NB4 (cell line): ENCODE results near the gene IL17RB.

Experiments
- DNase-seq: peaks from one replicate; pipeline ENCODE4 v3.0.0; 2010; ENCODE audit warnings: low read depth
- H3K4me3 ChIP-seq: one replicate; pipeline ENCODE4 v1.5.1; 2011; ENCODE audit warnings: mild to moderate bottlenecking, low read depth, low read length, moderate library complexity
- MAX ChIP-seq: IDR thresholded peaks from 2 replicates; pipeline ENCODE4 v1.6.1; 2011; ENCODE audit warnings: low read depth, low read length
- MYC ChIP-seq: IDR thresholded peaks from 2 replicates; pipeline ENCODE4 v1.6.1; 2011; ENCODE audit warnings: low read depth, low read length
- POLR2A ChIP-seq: IDR thresholded peaks from 2 replicates; pipeline ENCODE4 v1.6.1; 2011; ENCODE audit warnings: mild to moderate bottlenecking; ENCODE audit not compliant: insufficient read length; ENCODE audit errors: extremely low read depth
- TF ChIP-seq, protein P1 (sequence below): IDR thresholded peaks from one replicate; pipeline ENCODE4 v1.5.1; 2012; ENCODE audit warnings: low read depth, low read length

Gene IL17RB

DNA sequence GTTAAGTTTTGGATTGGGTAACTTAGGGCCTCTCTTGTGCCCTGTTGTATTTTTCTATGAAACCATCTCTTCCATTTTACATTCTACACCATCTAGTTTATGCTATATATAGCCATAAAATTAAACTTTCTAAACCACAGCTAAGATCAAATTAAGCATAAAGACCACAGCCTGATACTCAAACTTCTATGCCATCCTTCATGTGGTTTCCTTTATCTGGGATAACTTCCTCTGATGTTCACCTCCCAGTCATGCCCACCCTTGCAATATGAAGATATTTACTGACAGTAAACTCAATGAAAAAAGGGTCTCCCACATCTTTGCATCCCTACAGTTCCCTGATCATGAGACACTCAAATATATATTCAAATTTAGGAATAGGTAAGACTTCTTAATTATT, 41.1 kb downstream of the IL17RB start:
- DNase-seq = no peak
- no peak overlapping the region for H3K4me3 ChIP-seq
- TF ChIP-seq MYC = no peak

DNA sequence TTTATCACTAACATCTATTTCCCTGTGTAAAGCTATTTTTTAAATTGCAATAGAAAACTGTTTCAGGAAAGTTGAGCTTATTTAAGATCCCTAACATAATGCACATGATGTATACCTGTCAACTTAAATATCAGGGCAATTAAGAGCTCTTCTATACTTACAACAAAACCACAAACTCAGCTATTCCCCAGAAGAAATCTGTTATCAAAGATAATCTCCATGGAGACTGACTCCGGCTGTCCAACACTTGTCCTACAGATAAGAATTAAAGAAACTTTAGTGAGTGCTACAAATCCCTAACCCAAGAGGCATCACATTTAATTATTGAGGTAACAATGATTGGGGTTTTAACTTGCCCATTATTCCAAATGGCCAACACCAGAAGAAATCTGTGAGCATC, 41.9 kb downstream of the IL17RB start:
- DNase-seq = no peak
- TF ChIP-seq POLR2A (no peak), MYC (no peak), MAX (no peak)
- TF ChIP-seq, protein P1, sequence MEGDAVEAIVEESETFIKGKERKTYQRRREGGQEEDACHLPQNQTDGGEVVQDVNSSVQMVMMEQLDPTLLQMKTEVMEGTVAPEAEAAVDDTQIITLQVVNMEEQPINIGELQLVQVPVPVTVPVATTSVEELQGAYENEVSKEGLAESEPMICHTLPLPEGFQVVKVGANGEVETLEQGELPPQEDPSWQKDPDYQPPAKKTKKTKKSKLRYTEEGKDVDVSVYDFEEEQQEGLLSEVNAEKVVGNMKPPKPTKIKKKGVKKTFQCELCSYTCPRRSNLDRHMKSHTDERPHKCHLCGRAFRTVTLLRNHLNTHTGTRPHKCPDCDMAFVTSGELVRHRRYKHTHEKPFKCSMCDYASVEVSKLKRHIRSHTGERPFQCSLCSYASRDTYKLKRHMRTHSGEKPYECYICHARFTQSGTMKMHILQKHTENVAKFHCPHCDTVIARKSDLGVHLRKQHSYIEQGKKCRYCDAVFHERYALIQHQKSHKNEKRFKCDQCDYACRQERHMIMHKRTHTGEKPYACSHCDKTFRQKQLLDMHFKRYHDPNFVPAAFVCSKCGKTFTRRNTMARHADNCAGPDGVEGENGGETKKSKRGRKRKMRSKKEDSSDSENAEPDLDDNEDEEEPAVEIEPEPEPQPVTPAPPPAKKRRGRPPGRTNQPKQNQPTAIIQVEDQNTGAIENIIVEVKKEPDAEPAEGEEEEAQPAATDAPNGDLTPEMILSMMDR = no peak
- no peak overlapping the region for H3K4me3 ChIP-seq

GRCh38 chr3:53890726-53891475, 44.5 kb downstream of the IL17RB start:
- TF ChIP-seq MYC (no peak), POLR2A (no peak), MAX (no peak)
- TF ChIP-seq, protein P1 = no peak
- H3K4me3 ChIP-seq = peak overlapping the region; percentile 91
- DNase-seq = peak; percentile 34

DNA sequence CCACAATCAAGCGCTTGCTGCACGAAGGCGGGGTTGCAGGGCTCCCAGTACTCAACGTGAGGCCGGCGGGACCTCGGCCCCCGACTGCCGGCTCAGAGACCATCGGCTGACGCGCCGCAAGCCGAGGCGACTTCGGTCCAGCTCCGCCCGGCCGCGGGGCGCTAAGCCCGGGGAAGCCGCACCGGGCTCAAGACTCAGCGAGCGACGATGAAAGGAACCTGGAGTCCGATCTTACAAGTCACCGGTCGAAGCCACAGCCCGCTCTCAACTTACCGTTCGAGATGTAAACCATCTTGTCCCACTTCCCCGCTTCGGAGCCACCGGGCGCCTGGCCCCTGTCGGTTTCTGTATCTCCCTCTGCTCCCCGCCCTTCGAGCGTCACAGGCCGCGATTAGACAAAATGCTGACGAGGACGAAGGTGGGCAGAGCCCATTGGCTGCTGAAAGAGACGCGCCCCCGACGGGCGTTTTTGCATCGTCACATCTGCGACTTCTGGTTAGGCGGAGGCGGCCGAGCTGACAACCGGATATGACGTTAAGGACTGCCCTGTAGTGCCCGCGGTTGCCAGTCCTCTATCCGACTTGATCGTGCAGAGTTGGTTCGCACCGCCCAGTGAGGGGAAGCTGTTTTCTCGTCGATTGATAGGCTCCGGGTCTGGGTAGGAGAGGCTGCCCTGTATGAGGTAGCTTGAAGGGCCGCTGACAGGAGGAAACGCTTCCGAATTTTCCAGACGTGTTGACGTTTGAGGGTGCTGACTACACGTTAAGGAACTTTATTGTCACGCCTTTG, 45.3 kb downstream of the IL17RB start, which contains the start of gene SELENOK:
Gene SELENOK, minus strand, starts transcription at position 363 of the 789 bp plus-strand sequence.
- peak; percentile 99 for DNase-seq
- peak within 1 kb of the TSS; percentile 91 for H3K4me3 ChIP-seq
- peak; percentile 84 for TF ChIP-seq POLR2A
- peak; percentile 67 for TF ChIP-seq MYC
- TF ChIP-seq, protein P1 = no peak
- TF ChIP-seq MAX = no peak

DNA sequence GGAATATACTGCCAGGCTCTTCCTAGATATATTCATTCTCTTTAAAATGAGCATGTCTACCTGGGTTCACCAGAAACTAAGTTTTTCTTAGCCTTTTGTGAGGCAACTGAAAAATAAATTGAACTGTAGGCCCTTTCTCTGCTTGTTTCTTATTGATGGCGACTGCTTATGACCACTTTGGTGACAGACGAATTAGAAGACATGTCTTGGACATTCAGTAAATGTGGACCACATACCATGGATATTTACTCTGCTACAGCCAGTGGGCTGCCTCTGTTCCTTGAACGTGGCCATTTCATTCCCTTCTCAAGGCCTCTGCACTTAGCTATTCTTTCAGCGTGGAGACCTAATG, 45.9 kb downstream of the IL17RB start:
- DNase-seq = no peak
- TF ChIP-seq, protein P1 = no peak
- TF ChIP-seq POLR2A = no peak
- no peak for TF ChIP-seq MAX
- no peak for TF ChIP-seq MYC
- H3K4me3 ChIP-seq = peak overlapping the region; percentile 68

GRCh38 chr3:53899750-53900149, 53.4 kb downstream of the IL17RB start:
- TF ChIP-seq, protein P1 = no peak
- TF ChIP-seq POLR2A (no peak), MAX (no peak), MYC (no peak)
- no peak overlapping the region for H3K4me3 ChIP-seq
- DNase-seq = no peak
